Ureter (tissue), 1 donor: Measurements from ENCODE around the gene SNAPIN. TPM values are rescaled to one million over a fixed set of nuclear protein-coding genes. Genes with fewer than 3 reads are reported as not detected.

Experiments
- DNase-seq: peaks from one replicate; pipeline ENCODE4 v3.0.0-alpha.2; 2020; ENCODE audit warnings: low spot score
- total RNA-seq: library from RNA; stranded (reverse); gene quantifications from one replicate; pipeline ENCODE4 v1.2.4, GENCODE V29; 2023
- donor health status: DM: yes; HTN: yes; CAD: no.

Gene SNAPIN
- total RNA-seq, 1 donor from 2014 or later = 37.3 TPM

- DNase-seq = peak; percentile 63
Observed at GRCh38 chr1:153678519-153679336, 20.2 kb downstream of the SNAPIN start, which contains the start of gene NPR1. TSS of gene NPR1 (plus strand) at chr1:153678688. CDS start at chr1:153679109, 421 bp downstream.

DNA sequence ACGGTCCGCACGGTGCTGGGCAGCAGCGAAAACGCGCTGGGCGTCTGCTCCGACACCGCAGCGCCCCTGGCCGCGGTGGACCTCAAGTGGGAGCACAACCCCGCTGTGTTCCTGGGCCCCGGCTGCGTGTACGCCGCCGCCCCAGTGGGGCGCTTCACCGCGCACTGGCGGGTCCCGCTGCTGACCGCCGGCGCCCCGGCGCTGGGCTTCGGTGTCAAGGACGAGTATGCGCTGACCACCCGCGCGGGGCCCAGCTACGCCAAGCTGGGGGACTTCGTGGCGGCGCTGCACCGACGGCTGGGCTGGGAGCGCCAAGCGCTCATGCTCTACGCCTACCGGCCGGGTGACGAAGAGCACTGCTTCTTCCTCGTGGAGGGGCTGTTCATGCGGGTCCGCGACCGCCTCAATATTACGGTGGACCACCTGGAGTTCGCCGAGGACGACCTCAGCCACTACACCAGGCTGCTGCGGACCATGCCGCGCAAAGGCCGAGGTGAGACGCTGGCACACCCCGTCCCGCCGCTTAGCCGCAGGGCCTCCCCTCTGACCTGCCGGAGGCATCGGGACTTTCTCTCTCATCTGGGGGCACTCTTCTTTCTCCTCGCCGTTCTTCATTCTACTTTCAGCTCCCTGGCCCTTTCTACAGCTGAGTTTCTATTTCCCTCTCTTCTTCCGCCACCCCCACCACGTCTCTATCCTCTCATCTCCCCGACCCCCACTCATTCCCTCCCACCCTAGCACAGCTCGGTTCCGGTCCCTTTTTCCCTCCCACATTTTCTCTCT is 21.0 kb downstream of the SNAPIN start:
- DNase-seq = no peak

DNA sequence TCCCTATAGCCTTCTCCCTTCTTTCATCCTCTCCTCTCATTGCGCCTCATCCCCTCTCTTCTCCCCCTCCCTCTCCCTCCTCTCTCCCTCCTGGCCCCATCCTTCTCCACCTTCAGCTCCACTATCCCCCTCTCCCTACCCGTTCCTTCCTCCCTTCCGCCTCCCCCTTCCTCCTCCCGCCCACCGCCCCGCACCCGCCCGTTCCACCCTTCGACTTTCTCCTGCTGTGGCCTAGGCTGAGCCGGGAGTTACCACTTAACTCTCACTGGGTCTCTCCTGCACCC is 21.6 kb downstream of the SNAPIN start:
- DNase-seq = no peak

GRCh38 chr1:153682730-153683129 is 24.2 kb downstream of the SNAPIN start:
- no peak for DNase-seq

DNA sequence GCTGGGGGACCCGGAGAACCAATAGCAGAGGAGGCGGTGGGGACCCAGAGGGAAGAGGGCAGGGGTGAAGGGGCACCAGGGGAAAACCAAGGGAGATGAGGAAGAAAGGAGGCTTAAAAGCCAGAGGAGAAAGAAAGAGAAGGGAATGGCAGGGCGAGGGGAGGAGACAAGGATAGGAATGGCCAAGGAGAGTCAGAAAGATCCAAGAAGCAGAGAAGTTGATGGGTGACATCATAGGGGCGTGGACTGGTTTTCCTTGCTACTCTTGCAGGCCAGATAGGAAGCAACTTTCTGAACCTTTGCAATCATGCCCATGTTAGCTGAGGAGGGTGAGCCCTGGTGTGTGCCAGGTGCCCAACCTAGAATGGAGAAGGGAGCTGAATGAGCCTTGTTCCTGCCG is 25.4 kb downstream of the SNAPIN start:
- DNase-seq = no peak

GRCh38 chr1:153684892-153685291 is 26.4 kb downstream of the SNAPIN start:
- DNase-seq = no peak

GRCh38 chr1:153685544-153686340 is 27.2 kb downstream of the SNAPIN start:
- no peak for DNase-seq

- no peak for DNase-seq
Observed at GRCh38 chr1:153687346-153688125, 29.0 kb downstream of the SNAPIN start.

DNA sequence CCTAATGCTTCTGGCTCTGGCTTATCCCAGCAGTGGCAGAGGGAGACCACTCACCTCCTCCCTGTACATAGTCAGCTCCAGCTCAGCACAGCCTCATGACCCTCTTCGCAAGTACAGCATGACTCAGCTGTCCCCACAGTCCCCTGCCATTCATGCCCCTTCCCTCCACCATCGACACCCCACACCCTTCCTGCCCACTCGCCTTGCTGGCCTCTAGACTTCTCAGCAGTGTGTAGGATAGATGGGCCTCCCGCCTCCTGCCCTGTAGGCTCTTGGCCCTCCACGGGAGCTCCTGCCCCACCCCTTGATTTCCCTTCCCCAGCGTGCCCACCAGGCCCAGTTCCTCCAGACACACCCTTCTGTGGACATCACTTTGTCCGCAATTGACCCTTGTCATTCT is 29.8 kb downstream of the SNAPIN start:
- no peak for DNase-seq

GRCh38 chr1:153688736-153689328 is 30.3 kb downstream of the SNAPIN start:
- no peak for DNase-seq

- no peak for DNase-seq
Observed at GRCh38 chr1:153693466-153693865, 35.0 kb downstream of the SNAPIN start.

GRCh38 chr1:153696741-153697140 is 38.2 kb downstream of the SNAPIN start:
- DNase-seq = no peak

DNA sequence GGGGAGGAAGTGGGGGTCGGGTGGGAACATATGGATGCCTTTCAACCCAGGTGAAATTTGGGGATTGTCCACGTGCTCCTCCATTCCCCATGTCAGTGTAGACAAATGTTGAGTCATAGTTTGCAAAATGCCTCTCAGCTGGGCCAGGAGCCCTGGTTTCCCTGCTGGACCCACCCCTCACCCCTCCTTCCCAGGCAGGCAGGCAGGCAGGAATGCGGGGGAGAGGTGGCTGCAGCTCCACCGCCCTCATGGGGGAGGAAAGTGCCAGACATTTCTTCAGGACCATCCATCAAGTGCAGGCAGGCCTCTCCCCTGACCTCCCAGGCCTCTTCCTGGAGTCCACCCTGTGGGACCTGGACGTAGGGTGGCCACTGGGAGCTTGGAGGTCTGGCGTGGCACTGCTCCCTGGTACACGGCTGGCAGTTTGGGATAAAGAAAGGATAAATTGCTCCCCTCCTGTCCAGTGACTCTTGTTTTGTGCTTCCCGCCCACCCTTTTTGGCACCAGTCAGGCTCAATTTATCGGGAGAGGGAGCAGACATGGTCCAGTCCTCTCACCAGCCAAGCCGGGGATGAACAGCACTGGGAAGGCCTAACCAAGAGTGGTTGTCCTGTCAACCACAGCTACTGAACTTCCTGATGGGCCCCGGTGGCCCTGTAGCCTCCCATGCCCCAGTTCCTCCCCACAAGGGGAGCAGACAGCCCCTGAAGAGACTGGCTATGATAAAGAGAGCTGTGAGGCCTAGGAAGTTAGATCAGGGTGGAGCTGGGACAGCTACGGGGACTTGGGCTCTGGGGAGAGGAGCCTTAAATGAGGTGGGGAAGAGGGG is 38.9 kb downstream of the SNAPIN start:
- peak; percentile 67 for DNase-seq

DNA sequence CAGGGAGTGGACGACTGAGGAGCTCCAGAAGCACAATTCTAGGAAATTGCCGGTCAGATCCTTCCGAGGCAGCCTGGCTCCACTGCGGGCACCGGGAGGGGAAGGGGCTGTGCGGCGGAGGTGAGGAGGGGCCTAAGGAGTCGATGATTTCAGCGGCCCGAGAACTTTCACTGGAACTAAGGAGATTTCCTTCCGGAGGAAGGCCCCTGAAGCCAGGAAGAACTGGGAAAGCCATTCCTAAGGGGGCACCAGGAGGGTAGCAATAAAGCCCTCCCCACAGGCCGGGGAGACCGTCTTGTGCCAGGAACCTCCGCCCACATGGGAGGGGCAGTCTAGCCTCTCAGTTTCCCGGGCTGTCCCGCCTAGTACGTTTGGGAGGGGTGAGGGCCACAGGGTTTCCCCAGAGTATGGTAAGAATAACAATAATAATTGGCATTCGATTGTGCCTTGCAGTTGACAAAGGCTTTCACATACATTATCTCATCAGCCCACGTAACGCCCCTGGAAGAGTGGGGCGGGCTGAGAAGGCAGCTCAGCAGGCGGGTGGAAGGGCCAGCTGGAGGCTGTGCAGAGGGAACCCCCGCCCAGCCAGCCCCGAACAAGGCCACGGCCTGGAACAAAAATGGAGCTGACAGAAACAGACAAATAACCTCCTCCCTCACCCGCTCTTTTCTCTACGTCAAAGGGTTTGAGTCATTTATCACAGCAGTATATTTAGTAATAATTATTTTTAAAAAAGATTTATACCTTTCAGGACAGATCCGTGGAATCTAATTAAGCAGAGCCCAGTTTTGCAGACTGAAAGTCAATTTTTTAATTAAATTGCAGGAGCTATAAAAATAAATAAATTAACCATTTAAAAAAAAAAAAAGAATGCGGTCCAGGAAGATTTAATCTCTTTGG is 39.8 kb downstream of the SNAPIN start:
- peak; percentile 71 for DNase-seq

GRCh38 chr1:153698923-153699714 is 40.6 kb downstream of the SNAPIN start:
- DNase-seq = no peak

GRCh38 chr1:153699768-153700167 is 41.3 kb downstream of the SNAPIN start:
- no peak for DNase-seq

DNA sequence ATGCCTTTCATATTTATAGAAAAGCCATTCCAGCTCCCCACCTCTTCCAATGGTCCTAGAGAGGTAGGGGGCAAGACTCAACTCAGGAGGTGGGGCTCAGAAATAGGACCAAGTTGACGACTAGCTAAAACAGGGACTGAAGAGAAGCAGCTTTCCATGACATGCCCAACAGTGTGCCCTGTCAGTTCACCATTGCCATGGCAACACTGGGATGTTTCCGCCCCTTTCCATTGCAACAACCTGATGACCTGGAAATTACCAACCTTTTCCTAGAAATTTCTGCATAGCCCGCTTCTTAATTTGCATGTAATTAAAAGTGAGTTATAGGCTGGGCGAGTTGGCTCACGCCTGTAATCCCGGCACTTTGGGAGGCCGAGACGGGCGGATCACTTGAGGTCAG is 47.0 kb downstream of the SNAPIN start:
- no peak for DNase-seq

DNA sequence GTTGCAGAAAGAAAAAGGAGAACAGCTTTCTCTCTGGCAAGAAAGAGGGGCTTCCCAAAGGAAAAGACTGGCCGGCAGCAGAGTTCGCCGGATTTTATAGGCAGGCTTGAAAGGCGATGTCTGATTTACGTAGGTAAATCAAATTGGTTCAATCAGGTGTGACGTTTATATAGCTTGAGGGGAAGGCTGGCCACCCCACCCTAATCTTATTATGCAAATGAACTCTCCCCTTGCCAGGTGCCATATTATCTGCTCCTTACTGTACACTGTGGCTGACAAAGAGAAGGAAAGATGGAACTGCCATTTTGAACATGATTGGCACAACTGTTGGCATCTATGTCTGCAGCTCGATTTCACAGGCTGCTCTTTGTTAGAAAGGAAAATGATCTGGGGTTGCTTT is 52.5 kb downstream of the SNAPIN start:
- no peak for DNase-seq
